Duodenal mucosa (tissue), 2 donors: ENCODE results near the gene PNPLA5.
A peak's percentile ranks its signal among the peaks of the same experiment; 100 is the strongest.

Source experiments
- H3K27ac ChIP-seq: one replicate; pipeline ENCODE4 v1.7.0; 2013; ENCODE audit warnings: low read depth, low read length
- H3K27me3 ChIP-seq, 2 donors: one replicate each; pipeline ENCODE4 v1.7.0; 2013; ENCODE audit warnings: low read length in 2 of 2, control low read depth in 1 of 2; ENCODE audit not compliant: insufficient read depth in 2 of 2, control insufficient read depth in 1 of 2
- H3K36me3 ChIP-seq, 2 donors: one replicate each; pipeline ENCODE4 v1.7.0; 2013; ENCODE audit warnings: low read length in 2 of 2, control low read depth in 1 of 2; ENCODE audit not compliant: insufficient read depth in 2 of 2, control insufficient read depth in 1 of 2
- H3K4me1 ChIP-seq, 2 donors: one replicate each; pipeline ENCODE4 v1.7.0; 2013; ENCODE audit warnings: low read length in 2 of 2, control low read depth in 1 of 2; ENCODE audit not compliant: insufficient read depth in 2 of 2, control insufficient read depth in 1 of 2
- H3K4me3 ChIP-seq, 2 donors: one replicate each; pipeline ENCODE4 v1.7.0; 2013; ENCODE audit warnings: low read length in 2 of 2, low read depth in 1 of 2
- H3K9ac ChIP-seq, 2 donors: one replicate each; pipeline ENCODE4 v1.7.0; 2013; ENCODE audit warnings: low read length in 2 of 2, low read depth in 1 of 2
- H3K9me3 ChIP-seq, 2 donors: one replicate each; pipeline ENCODE4 v1.7.0; 2013; ENCODE audit warnings: low read length in 2 of 2, control low read depth in 1 of 2; ENCODE audit not compliant: control insufficient read depth in 1 of 2

PNPLA5 gene

GRCh38 chr22:43867839-43868635, 23.8 kb downstream of the PNPLA5 start:
- Histone ChIP-seq H3K4me3 (no peak overlapping the region), H3K36me3 (no peaks in the 10 kb centered on the region), H3K9ac (no peak overlapping the region), H3K27ac (no peak overlapping the region), H3K9me3 (no peaks in the 10 kb centered on the region), H3K4me1 (no peaks in the 10 kb centered on the region), H3K27me3 (peaks cover 0 to 9% of the 10 kb centered on the region in 2 donors)

DNA sequence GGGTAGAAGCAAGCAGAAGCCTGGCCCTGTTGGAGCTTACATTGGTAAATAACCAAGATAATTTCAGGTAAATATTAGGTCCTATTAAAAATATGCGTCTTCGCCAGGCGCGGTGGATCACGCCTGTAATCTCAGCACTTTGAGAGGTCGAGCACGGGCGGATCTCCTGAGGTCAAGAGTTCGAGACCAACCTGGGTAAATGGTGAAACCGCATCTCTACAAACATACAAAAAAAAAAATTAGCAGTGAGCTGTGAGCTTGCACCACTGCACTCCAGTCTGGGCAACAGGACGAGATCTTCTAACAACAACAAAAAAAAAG, 29.0 kb downstream of the PNPLA5 start:
- Histone ChIP-seq H3K9ac (no peak overlapping the region), H3K27me3 (peaks cover 0 to 9% of the 10 kb centered on the region in 2 donors), H3K4me3 (peak overlapping the region in 1 of 2 donors; percentile 51), H3K36me3 (peaks cover 0 to 3% of the 10 kb centered on the region in 2 donors), H3K27ac (no peak overlapping the region), H3K9me3 (no peaks in the 10 kb centered on the region), H3K4me1 (peaks cover 9 to 10% of the 10 kb centered on the region in 2 donors)

- Histone ChIP-seq H3K9me3 (no peaks in the 10 kb centered on the region), H3K27ac (peak within 1 kb of the TSS; percentile 51), H3K27me3 (peaks cover 0 to 9% of the 10 kb centered on the region in 2 donors), H3K4me1 (peaks cover 9 to 10% of the 10 kb centered on the region in 2 donors), H3K4me3 (peak within 1 kb of the TSS; percentile 52 to 75), H3K36me3 (peaks cover 0 to 3% of the 10 kb centered on the region in 2 donors), H3K9ac (peak within 1 kb of the TSS; percentile 48 to 72)
Observed at GRCh38 chr22:43862074-43862881, 29.5 kb downstream of the PNPLA5 start, which contains the start of gene SULT4A1. Gene SULT4A1, minus strand, starts transcription at chr22:43862513. Its CDS starts 131 bp downstream, at chr22:43862382.

DNA sequence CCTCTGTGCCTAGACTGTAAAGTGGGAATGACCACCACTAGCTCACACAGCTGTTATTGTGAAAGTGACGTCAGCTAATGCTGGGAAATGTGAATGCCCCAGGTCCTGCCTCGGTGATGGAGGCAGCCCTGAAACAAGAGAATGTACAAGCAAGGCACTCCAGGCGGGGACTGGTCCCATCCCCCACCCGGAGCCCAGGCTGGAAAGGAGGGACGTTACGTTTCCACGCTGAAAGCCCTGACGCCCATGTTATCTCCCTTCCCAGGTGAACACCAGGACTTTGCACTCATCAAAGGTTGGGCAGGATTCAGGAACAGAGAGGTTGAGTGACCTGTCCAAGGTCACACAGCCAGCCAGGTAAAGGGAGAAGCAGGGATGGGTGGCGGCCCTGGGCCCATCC, 30.3 kb downstream of the PNPLA5 start:
- peak overlapping the region; percentile 51 for H3K27ac ChIP-seq
- H3K9me3 ChIP-seq: no peaks in the 10 kb centered on the region
- H3K9ac ChIP-seq: peak overlapping the region; percentile 48 to 72
- peaks cover 0 to 3% of the 10 kb centered on the region in 2 donors for H3K36me3 ChIP-seq
- peaks cover 0 to 9% of the 10 kb centered on the region in 2 donors for H3K27me3 ChIP-seq
- peak overlapping the region; percentile 52 to 75 for H3K4me3 ChIP-seq
- peaks cover 9 to 10% of the 10 kb centered on the region in 2 donors for H3K4me1 ChIP-seq

DNA sequence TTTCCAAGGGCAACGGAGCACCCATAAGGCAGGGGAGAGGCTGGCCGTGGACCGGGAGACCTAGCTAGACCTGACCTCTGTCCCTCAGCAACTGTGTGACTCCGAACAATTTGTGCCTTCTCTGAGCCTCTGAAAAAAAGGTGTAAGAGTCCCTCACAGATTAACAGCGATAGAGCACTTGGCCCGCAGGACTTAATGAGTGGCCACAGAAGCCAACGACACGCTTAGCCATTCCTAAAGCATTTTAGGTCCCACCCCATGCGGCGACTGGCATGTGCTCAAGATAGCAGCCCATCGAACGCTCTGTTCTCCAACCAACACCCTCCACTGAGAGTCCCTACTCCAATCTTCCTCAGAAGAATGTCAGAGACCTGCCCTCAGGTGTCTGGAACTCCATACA, 31.0 kb downstream of the PNPLA5 start:
- peak overlapping the region; percentile 48 to 72 for H3K9ac ChIP-seq
- peak overlapping the region; percentile 27 for H3K27ac ChIP-seq
- peak overlapping the region; percentile 52 to 75 for H3K4me3 ChIP-seq
- H3K9me3 ChIP-seq: no peaks in the 10 kb centered on the region
- peaks cover 9 to 10% of the 10 kb centered on the region in 2 donors for H3K4me1 ChIP-seq
- H3K27me3 ChIP-seq: peaks cover 0 to 9% of the 10 kb centered on the region in 2 donors
- peaks cover 0 to 3% of the 10 kb centered on the region in 2 donors for H3K36me3 ChIP-seq

- Histone ChIP-seq H3K4me3 (peak overlapping the region in 1 of 2 donors; percentile 52), H3K4me1 (peaks cover 9 to 10% of the 10 kb centered on the region in 2 donors), H3K9me3 (no peaks in the 10 kb centered on the region), H3K9ac (no peak overlapping the region), H3K27me3 (peaks cover 0 to 9% of the 10 kb centered on the region in 2 donors), H3K27ac (no peak overlapping the region), H3K36me3 (peaks cover 0 to 3% of the 10 kb centered on the region in 2 donors)
Observed at GRCh38 chr22:43860126-43860525, 31.7 kb downstream of the PNPLA5 start.

DNA sequence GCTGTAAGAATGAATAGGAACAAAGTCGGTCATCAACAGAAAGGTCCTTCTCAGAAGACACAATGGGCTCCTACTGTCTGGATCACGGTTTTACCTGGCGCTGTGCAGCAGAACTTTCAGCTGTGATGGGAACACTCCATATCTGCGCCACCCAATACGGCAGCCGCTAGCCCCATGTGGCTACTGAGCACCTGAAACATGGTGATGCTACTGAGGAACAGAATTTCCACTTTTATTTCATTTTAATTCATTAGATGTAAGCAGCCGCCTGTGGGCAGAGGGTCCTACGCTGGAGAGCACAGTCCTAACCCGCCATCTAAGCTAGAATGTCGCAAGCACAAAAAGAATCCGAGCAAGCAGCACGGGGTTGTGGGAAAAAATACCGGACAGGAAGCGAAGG, 32.2 kb downstream of the PNPLA5 start:
- no peak overlapping the region for H3K9ac ChIP-seq
- no peak overlapping the region for H3K27ac ChIP-seq
- H3K36me3 ChIP-seq: peaks cover 0 to 3% of the 10 kb centered on the region in 2 donors
- H3K4me3 ChIP-seq: no peak overlapping the region
- peaks cover 12 to 13% of the 10 kb centered on the region in 2 donors for H3K4me1 ChIP-seq
- H3K27me3 ChIP-seq: peaks cover 0 to 9% of the 10 kb centered on the region in 2 donors
- no peaks in the 10 kb centered on the region for H3K9me3 ChIP-seq

- H3K36me3 ChIP-seq: peaks cover 0 to 3% of the 10 kb centered on the region in 2 donors
- H3K27me3 ChIP-seq: peaks cover 0 to 6% of the 10 kb centered on the region in 2 donors
- H3K4me1 ChIP-seq: peaks cover 16 to 17% of the 10 kb centered on the region in 2 donors
- H3K4me3 ChIP-seq: no peak overlapping the region
- no peak overlapping the region for H3K9ac ChIP-seq
- H3K9me3 ChIP-seq: no peaks in the 10 kb centered on the region
- no peak overlapping the region for H3K27ac ChIP-seq
Observed at GRCh38 chr22:43859176-43859575, 32.6 kb downstream of the PNPLA5 start.

- Histone ChIP-seq H3K27me3 (no peaks in the 10 kb centered on the region), H3K4me1 (peaks cover 24 to 26% of the 10 kb centered on the region in 2 donors), H3K9ac (no peak overlapping the region)
Observed at GRCh38 chr22:43858156-43858895, 33.5 kb downstream of the PNPLA5 start.

More at GRCh38 chr22:43858156-43858895, 33.5 kb downstream of the PNPLA5 start:
- Histone ChIP-seq H3K4me3 (no peak overlapping the region), H3K36me3 (peaks cover 0 to 3% of the 10 kb centered on the region in 2 donors), H3K27ac (no peak overlapping the region), H3K9me3 (no peaks in the 10 kb centered on the region)
